H1 (cell line): ENCODE data around the gene TNFSF4. TPM values are rescaled to one million over a fixed set of nuclear protein-coding genes. Genes with fewer than 3 reads are reported as not detected.

Experiments
- CTCF ChIA-PET: fragments of 300-600 bp; sonication (Branson Sonifier 250); formaldehyde crosslinking; loops from one replicate; lab custom pipeline; 2021; ENCODE audit not compliant: partially characterized antibody; lab: Charles Lee
- POLR2A ChIA-PET: fragments of 300-600 bp; sonication (Branson Sonifier 250); formaldehyde crosslinking; loops from one replicate; lab custom pipeline; 2021; ENCODE audit warnings: inconsistent platforms; ENCODE audit not compliant: partially characterized antibody; lab: Charles Lee
- DNase-seq, 2 experiments: peaks; one replicate each; pipeline versions ENCODE4 v3.0.0 to v3.0.0-alpha.2; 2010 to 2022; ENCODE audit warnings: low spot score in 2 of 2, low read depth in 1 of 2, mixed read lengths in 1 of 2
- FAIRE-seq: peaks from 2 replicates; lab custom pipeline; 2011; peaks lifted over from hg19 to GRCh38; lab: Jason Lieb, UNC
- H2AFZ ChIP-seq: 2 replicates; pipeline ENCODE4 v1.8.1; 2012; ENCODE audit warnings: low read length, inconsistent platforms
- H2AK5ac ChIP-seq: 2 replicates; pipeline ENCODE4 v1.6.1; 2013; ENCODE audit warnings: low read depth, low read length
- H2BK120ac ChIP-seq: replicated peaks from 2 replicates; pipeline ENCODE3; 2013; ENCODE audit warnings: low read depth, low read length, inconsistent platforms
- H2BK12ac ChIP-seq: 2 replicates; pipeline ENCODE4 v1.6.1; 2013; ENCODE audit warnings: low read depth, low read length
- H2BK15ac ChIP-seq: 2 replicates; pipeline ENCODE4 v1.6.1; 2013; ENCODE audit warnings: low read length
- H2BK20ac ChIP-seq: 2 replicates; pipeline ENCODE4 v1.6.1; 2013; ENCODE audit warnings: low read length
- H2BK5ac ChIP-seq: 2 replicates; pipeline ENCODE4 v1.6.1; 2013; ENCODE audit warnings: low read depth, low read length
- H3K14ac ChIP-seq: 2 replicates; pipeline ENCODE4 v1.6.1; 2013; ENCODE audit warnings: inconsistent platforms; ENCODE audit not compliant: insufficient read length
- H3K18ac ChIP-seq: 2 replicates; pipeline ENCODE4 v1.6.1; 2013; ENCODE audit warnings: low read length; ENCODE audit errors: extremely low read depth
- H3K23ac ChIP-seq: 2 replicates; pipeline ENCODE4 v1.6.1; 2013; ENCODE audit warnings: inconsistent platforms; ENCODE audit not compliant: insufficient read length
- H3K23me2 ChIP-seq: 2 replicates; pipeline ENCODE4 v1.6.1; 2013; ENCODE audit warnings: low read depth, low read length
- H3K27ac ChIP-seq: 2 replicates; pipeline ENCODE4 v1.6.1; 2011; ENCODE audit warnings: low read depth, low read length, inconsistent platforms
- H3K27me3 ChIP-seq, 4 experiments: replicated peaks in 1 of 4; 1 replicate in 1 of 4; 2 replicates in 3 of 4; pipeline versions ENCODE4 v1.6.1 to v1.8.1; 2011 to 2013; ENCODE audit warnings: low read length in 3 of 4, mild to moderate bottlenecking in 3 of 4, inconsistent platforms in 2 of 4, mixed read lengths in 2 of 4, moderate library complexity in 1 of 4; ENCODE audit not compliant: control insufficient read depth in 3 of 4, insufficient read depth in 3 of 4; ENCODE audit errors: extremely low read depth in 1 of 4
- H3K36me3 ChIP-seq, 4 experiments: 2 replicates each; pipeline versions ENCODE4 v1.6.1 to v1.8.1; 2011 to 2013; ENCODE audit warnings: mild to moderate bottlenecking in 4 of 4, low read length in 3 of 4, moderate library complexity in 2 of 4, control low read depth in 1 of 4, inconsistent platforms in 1 of 4; ENCODE audit not compliant: insufficient read depth in 4 of 4, control insufficient read depth in 2 of 4
- H3K4ac ChIP-seq: replicated peaks from 2 replicates; pipeline ENCODE3; 2013; ENCODE audit warnings: low read length, low read depth, mixed read lengths, inconsistent platforms; ENCODE audit not compliant: insufficient read length
- H3K4me1 ChIP-seq, 4 experiments: replicated peaks in 1 of 4; 1 replicate in 1 of 4; 2 replicates in 3 of 4; pipeline versions ENCODE4 v1.6.1 to v1.8.1; 2011 to 2013; ENCODE audit warnings: low read length in 3 of 4, inconsistent platforms in 2 of 4, mixed read lengths in 1 of 4; ENCODE audit not compliant: insufficient read depth in 4 of 4, control insufficient read depth in 3 of 4
- H3K4me2 ChIP-seq, 2 experiments: 2 replicates each; pipeline versions ENCODE4 v1.6.1 to v1.8.1; 2011 to 2013; ENCODE audit warnings: low read depth in 2 of 2, low read length in 2 of 2, control low read depth in 1 of 2, inconsistent platforms in 1 of 2, mild to moderate bottlenecking in 1 of 2; ENCODE audit not compliant: insufficient read depth in 1 of 2
- H3K4me3 ChIP-seq, 4 experiments: fragments of 200-600, 300-600 bp in 1 of 4; sonication (generic), shearing (Covaris generic), sonication (Bioruptor Twin) in 1 of 4; 2 replicates each; pipeline versions ENCODE4 v1.5.1 to v1.8.1; 2011 to 2016; ENCODE audit warnings: low read length in 4 of 4, low read depth in 3 of 4, control low read depth in 2 of 4, inconsistent platforms in 2 of 4, mild to moderate bottlenecking in 2 of 4, mixed read lengths in 1 of 4, moderate library complexity in 1 of 4; ENCODE audit not compliant: insufficient read depth in 2 of 4; ENCODE audit errors: extremely low read depth in 1 of 4
- H3K56ac ChIP-seq: replicated peaks from 2 replicates; pipeline ENCODE3; 2013; ENCODE audit warnings: low read depth, mild to moderate bottlenecking, mixed read lengths, low read length, inconsistent platforms; ENCODE audit not compliant: insufficient read length
- H3K79me1 ChIP-seq: 2 replicates; pipeline ENCODE4 v1.6.1; 2013; ENCODE audit warnings: low read depth, low read length, control low read depth
- H3K79me2 ChIP-seq, 2 experiments: 2 replicates each; pipeline versions ENCODE4 v1.6.1 to v1.8.1; 2012 to 2013; ENCODE audit warnings: low read length in 2 of 2, mild to moderate bottlenecking in 2 of 2, inconsistent platforms in 1 of 2; ENCODE audit not compliant: insufficient read depth in 2 of 2, control insufficient read depth in 1 of 2
- H3K9ac ChIP-seq, 4 experiments: replicated peaks in 1 of 4; 1 replicate in 1 of 4; 2 replicates in 3 of 4; pipeline versions ENCODE4 v1.6.1 to v1.8.1; 2011 to 2013; ENCODE audit warnings: low read depth in 3 of 4, low read length in 3 of 4, control low read depth in 2 of 4, mild to moderate bottlenecking in 2 of 4, moderate library complexity in 2 of 4, inconsistent platforms in 1 of 4; ENCODE audit errors: extremely low read depth in 1 of 4
- H3K9me3 ChIP-seq, 2 experiments: 2 replicates each; pipeline versions ENCODE4 v1.6.1 to v1.8.1; 2012 to 2013; ENCODE audit warnings: mild to moderate bottlenecking in 2 of 2, moderate library complexity in 2 of 2, control low read depth in 1 of 2, inconsistent platforms in 1 of 2, low read depth in 1 of 2, low read length in 1 of 2, mixed read lengths in 1 of 2; ENCODE audit not compliant: insufficient read depth in 2 of 2
- H4K20me1 ChIP-seq, 2 experiments: replicated peaks in 1 of 2; 2 replicates each; pipeline versions ENCODE3 to v1.8.1; 2011 to 2013; ENCODE audit warnings: inconsistent platforms in 2 of 2, low read length in 2 of 2, mild to moderate bottlenecking in 1 of 2; ENCODE audit not compliant: insufficient read depth in 2 of 2, control insufficient read depth in 1 of 2
- H4K5ac ChIP-seq: 2 replicates; pipeline ENCODE4 v1.6.1; 2013; ENCODE audit warnings: low read length, low read depth, mixed read lengths, inconsistent platforms; ENCODE audit not compliant: insufficient read length
- H4K8ac ChIP-seq: 2 replicates; pipeline ENCODE4 v1.8.0; 2013; ENCODE audit warnings: mild to moderate bottlenecking, moderate library complexity, low read length, inconsistent platforms; ENCODE audit not compliant: insufficient read depth; ENCODE audit errors: extremely low read depth
- H4K91ac ChIP-seq: replicated peaks from 2 replicates; pipeline ENCODE3; 2013; ENCODE audit warnings: low read length, mixed read lengths, inconsistent platforms; ENCODE audit not compliant: insufficient read length
- BRCA1 ChIP-seq: IDR thresholded peaks from 2 replicates; pipeline ENCODE4 v1.6.1; 2012; ENCODE audit warnings: low read depth, low read length, improper control_type of control experiment
- GABPA ChIP-seq: IDR thresholded peaks from 2 replicates; pipeline ENCODE4 v1.6.1; 2011; ENCODE audit warnings: mild to moderate bottlenecking, low read length, moderate library complexity, borderline replicate concordance; ENCODE audit not compliant: insufficient read depth
- GTF2F1 ChIP-seq: IDR thresholded peaks from 2 replicates; pipeline ENCODE4 v1.6.1; 2012; ENCODE audit warnings: low read depth, low read length, improper control_type of control experiment, borderline replicate concordance
- KDM4A ChIP-seq: IDR thresholded peaks from one replicate; pipeline ENCODE4 v1.7.1; 2012; ENCODE audit warnings: low read depth, mild to moderate bottlenecking, moderate library complexity, low read length, inconsistent platforms; ENCODE audit not compliant: severe bottlenecking
- RBBP5 ChIP-seq: IDR thresholded peaks from 2 replicates; pipeline ENCODE4 v1.7.1; 2012; ENCODE audit warnings: low read depth, mild to moderate bottlenecking, inconsistent platforms, low read length, moderate library complexity, borderline replicate concordance
- RNF2 ChIP-seq: fragments of 200-900, 300-1000 bp; sonication (generic); IDR thresholded peaks from 2 replicates; pipeline ENCODE4 v1.7.1; 2016; ENCODE audit warnings: borderline replicate concordance, low read depth, mild to moderate bottlenecking, antibody characterized with exemption, low read length; ENCODE audit not compliant: poor library complexity, severe bottlenecking; ENCODE audit errors: missing control alignments
- SP2 ChIP-seq: IDR thresholded peaks from 2 replicates; pipeline ENCODE4 v1.6.1; 2012; ENCODE audit warnings: mild to moderate bottlenecking, low read length, inconsistent platforms
- SUZ12 ChIP-seq: fragments of 200-600 bp; sonication (generic); IDR thresholded peaks from 2 replicates; pipeline ENCODE4 v1.6.1; 2012; ENCODE audit warnings: mild to moderate bottlenecking, inconsistent platforms, low read length, moderate library complexity, mixed read lengths
- TCF12 ChIP-seq: IDR thresholded peaks from 2 replicates; pipeline ENCODE4 v1.6.1; 2011; ENCODE audit warnings: low read depth, mild to moderate bottlenecking, low read length
- WGBS, 2 experiments: shearing (Covaris generic) in 1 of 2; methylation state at CpG; one replicate each; pipeline versions ENCODE4 v1.1.6 to v1.1.7; 2013 to 2015; ENCODE audit warnings: low lambda C conversion rate in 2 of 2, mixed read lengths in 2 of 2, inconsistent platforms in 1 of 2, low coverage in 1 of 2, missing lambda C conversion rate in 1 of 2; ENCODE audit not compliant: insufficient replicate concordance in 2 of 2, insufficient coverage in 1 of 2, insufficient read length in 1 of 2; ENCODE audit errors: extremely low coverage in 1 of 2, missing lambda C conversion rate in 1 of 2; 5-methylcytosine and 5-hydroxymethylcytosine counted together
- polyA plus RNA-seq, 7 experiments: library from polyadenylated mRNA; depleted of rRNA in 3 of 7; stranded (reverse) in 5 of 7; unstranded in 2 of 7; fragments of >200 nt in 5 of 7; fragments of 200-250 nt in 2 of 7; gene quantifications; 1 replicate in 5 of 7; 2 replicates in 1 of 7; 4 replicates in 1 of 7; pipeline versions ENCODE4 v1.2.1 to v1.2.3, GENCODE V29; 2011 to 2013; ENCODE audit warnings: missing spikeins in 2 of 7, mixed read lengths in 2 of 7
- total RNA-seq: library from RNA; stranded (reverse); fragmentation: NEBNext Ultra II Directional; extraction: Animal tissue kit (Norgen Biotek cat#: 25700); gene quantifications from 2 replicates; pipeline ENCODE4 v1.2.1, GENCODE V29; 2021

TNFSF4 gene
- total and polyA plus RNA-seq, 2 of the 8 experiments (the other 6 are each of a cell fraction or from before 2014, with no cell fraction given) = 0.54 to 0.63 TPM

GRCh38 chr1:173149887-173150286 lies 57.2 kb downstream of the TNFSF4 start:
- H3K27me3 ChIP-seq = no peaks in the 10 kb centered on the region
- H3K56ac ChIP-seq = no peak overlapping the region
- no peak overlapping the region for H2BK12ac ChIP-seq
- H4K91ac ChIP-seq = no peak overlapping the region
- H2BK5ac ChIP-seq = no peak overlapping the region
- WGBS, 2 experiments = 87% methylated on average over 2 of the region's 2 CpGs; no CpG with 5 or more reads in 1 of the 2 experiments
- no peak overlapping the region for H2BK120ac ChIP-seq
- H3K4me2 ChIP-seq = no peak overlapping the region
- no peak overlapping the region for H3K9ac ChIP-seq
- no peak overlapping the region for H2AK5ac ChIP-seq
- H3K4me1 ChIP-seq = no peaks in the 10 kb centered on the region
- H4K8ac ChIP-seq = no peak overlapping the region
- no peaks in the 10 kb centered on the region for H3K79me1 ChIP-seq
- ChIA-PET CTCF (no interaction called here), POLR2A (no interaction called here)
- no peak for DNase-seq
- no peak overlapping the region for H2BK15ac ChIP-seq
- no peak overlapping the region for H2BK20ac ChIP-seq
- H3K36me3 ChIP-seq = no peaks in the 10 kb centered on the region
- H3K27ac ChIP-seq = no peak overlapping the region
- no peak overlapping the region for H2AFZ ChIP-seq
- H3K23ac ChIP-seq = no peak overlapping the region
- no peak for FAIRE-seq
- no peaks in the 10 kb centered on the region for H4K20me1 ChIP-seq
- peaks cover 8 to 20% of the 10 kb centered on the region in 2 experiments; a peak in 3 of 4 replicates for H3K9me3 ChIP-seq
- H3K14ac ChIP-seq = no peak overlapping the region
- no peak overlapping the region for H3K4me3 ChIP-seq
- H3K4ac ChIP-seq = no peak overlapping the region
- no peak overlapping the region for H3K18ac ChIP-seq
- H3K23me2 ChIP-seq = no peaks in the 10 kb centered on the region
- no peaks in the 10 kb centered on the region for H3K79me2 ChIP-seq
- no peak overlapping the region for H4K5ac ChIP-seq
- TF ChIP-seq RBBP5 = no peak
- TF ChIP-seq SP2 = no peak
- TF ChIP-seq TCF12 = no peak
- no peak for TF ChIP-seq RNF2
- no peak for TF ChIP-seq BRCA1
- TF ChIP-seq GTF2F1 = no peak
- no peak for TF ChIP-seq KDM4A
- no peak for TF ChIP-seq GABPA
- TF ChIP-seq SUZ12 = no peak
